ENCODE results near the gene RNF11. TPM values are rescaled to one million over a fixed set of nuclear protein-coding genes. Genes with fewer than 3 reads are reported as not detected.

RNF11 gene
- total RNA-seq, 1 experiment from 2014 or later = 82.1 TPM

DNA sequence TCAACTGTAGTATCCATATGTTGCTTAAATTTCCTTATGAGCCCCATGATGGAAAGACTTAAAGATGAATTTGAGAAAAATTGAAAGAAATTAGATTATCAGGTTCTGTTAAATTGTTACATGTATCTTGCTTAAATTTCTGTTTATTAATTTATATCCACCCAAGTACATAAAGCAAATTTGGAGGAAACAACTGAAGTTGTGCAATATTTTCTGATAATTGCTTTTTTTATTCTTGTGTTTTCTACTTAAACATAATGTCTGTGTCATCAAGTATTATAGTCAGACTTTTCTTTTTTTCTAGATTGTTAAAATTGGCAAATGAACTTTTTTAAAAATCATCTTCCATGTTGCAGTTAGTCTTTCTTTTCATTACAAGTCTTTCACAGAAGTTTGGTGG is 36.8 kb downstream of the RNF11 start:
- Mint-ChIP-seq H3K4me1 (ENCODE audit: low read depth, unreplicated experiment) (peaks cover 10% of the 10 kb centered on the region), H3K36me3 (ENCODE audit: insufficient read depth, unreplicated experiment) (peaks cover 5% of the 10 kb centered on the region), H3K4me3 (ENCODE audit: low read depth, unreplicated experiment) (no peak overlapping the region), H3K27me3 (ENCODE audit: unreplicated experiment) (no peaks in the 10 kb centered on the region), H3K27ac (ENCODE audit: unreplicated experiment) (no peak overlapping the region), H3K9me3 (ENCODE audit: low read depth, unreplicated experiment) (no peaks in the 10 kb centered on the region)
- DNase-seq = no peak
- BruUV-seq (replicated peaks) = no TSS peak
- CTCF ChIA-PET = interaction anchor here (0.6 kb wide), 1 partner anchor 240 kb away, joined by 8 read pairs; no protein-coding TSS in a partner anchor
- no peak for TF ChIP-seq CTCF (IDR thresholded peaks at IDR 0.05; ENCODE audit: unreplicated experiment)
- intact Hi-C loops (cut with micrococcal nuclease; ENCODE audit: unreplicated experiment) = no loop called here

DNA sequence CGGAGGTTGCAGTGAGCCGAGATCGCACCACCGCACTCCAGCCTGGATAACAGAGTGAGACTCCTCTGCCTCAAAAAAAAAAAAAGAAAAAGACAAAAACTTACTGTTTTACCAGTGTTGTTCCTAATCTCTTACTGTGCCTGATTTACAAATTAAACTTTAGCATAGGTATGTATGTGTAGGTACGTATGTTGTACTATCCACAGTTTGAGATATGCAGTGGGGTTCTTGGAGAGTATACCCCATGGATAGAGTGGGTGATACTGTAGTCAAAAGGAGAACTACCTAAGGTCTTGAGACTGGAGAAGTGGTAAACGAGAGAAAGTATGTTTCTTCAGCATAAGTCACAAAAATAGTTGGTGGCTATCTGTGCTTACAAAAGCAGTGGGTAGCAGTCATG is 38.6 kb downstream of the RNF11 start:
- Mint-ChIP-seq H3K27me3 (ENCODE audit: unreplicated experiment) (no peaks in the 10 kb centered on the region), H3K27ac (ENCODE audit: unreplicated experiment) (no peak overlapping the region), H3K4me1 (ENCODE audit: low read depth, unreplicated experiment) (no peaks in the 10 kb centered on the region), H3K36me3 (ENCODE audit: insufficient read depth, unreplicated experiment) (peaks cover 5% of the 10 kb centered on the region), H3K9me3 (ENCODE audit: low read depth, unreplicated experiment) (no peaks in the 10 kb centered on the region), H3K4me3 (ENCODE audit: low read depth, unreplicated experiment) (no peak overlapping the region)
- no peak for TF ChIP-seq CTCF (IDR thresholded peaks at IDR 0.05; ENCODE audit: unreplicated experiment)
- BruUV-seq (replicated peaks) = no TSS peak
- no peak for DNase-seq
- CTCF ChIA-PET = interaction anchor here (0.7 kb wide), 1 partner anchor 164 kb away, joined by 3 read pairs; no protein-coding TSS in a partner anchor
- intact Hi-C loops (cut with micrococcal nuclease; ENCODE audit: unreplicated experiment) = no loop called here

DNA sequence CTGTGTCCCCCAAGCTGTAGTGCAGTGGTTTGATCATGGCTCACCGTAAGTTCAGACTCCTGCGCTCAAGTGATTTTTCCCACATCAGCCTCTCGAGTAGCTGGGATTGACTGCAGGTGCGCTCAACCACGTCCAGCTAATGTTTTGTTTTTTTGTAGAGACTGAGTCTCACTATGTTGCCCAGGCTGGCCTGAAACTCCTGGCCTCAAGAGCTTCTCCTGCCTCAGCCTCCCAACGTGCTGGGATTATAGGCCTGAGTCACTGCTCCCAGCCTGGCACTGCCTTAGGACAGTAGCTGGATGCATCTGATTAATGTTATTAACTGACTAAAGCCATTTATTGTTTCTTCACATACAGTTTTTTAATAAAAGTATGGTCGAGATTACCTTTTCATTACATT is 40.2 kb downstream of the RNF11 start:
- H3K4me3 Mint-ChIP-seq (ENCODE audit: low read depth, unreplicated experiment) = no peak overlapping the region
- CTCF ChIA-PET = no interaction called here

DNA sequence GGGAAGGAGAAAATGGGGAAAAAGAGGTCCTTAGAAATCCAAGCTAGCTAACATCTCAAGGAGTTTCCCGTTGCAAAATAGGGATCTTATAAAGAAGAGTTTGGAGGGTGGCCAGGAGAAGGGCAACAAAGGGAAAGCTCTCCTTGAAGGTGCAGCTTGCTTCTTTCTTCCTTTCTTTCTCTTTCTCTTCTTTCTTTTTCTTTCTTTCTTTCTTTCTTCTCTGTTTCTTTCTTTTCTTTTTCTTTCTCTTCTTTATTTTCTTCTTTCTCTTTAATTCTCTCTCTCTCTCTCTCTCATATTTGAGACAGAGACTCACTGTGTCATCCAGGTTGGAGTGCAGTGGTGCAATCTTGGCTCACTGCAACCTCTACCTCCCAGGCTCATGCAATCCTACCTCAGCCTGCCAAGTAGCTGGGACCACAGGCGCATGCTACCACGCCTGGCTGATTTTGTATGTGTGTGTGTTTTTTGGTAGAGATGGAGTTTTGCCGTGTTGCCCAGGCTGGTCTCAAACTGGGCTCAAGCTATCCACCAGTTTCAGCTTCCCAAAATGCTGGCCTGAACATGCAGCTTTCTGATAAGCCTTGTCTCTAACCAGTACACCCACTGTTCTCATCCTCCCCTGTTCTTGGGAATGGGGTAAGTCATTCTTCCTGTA is 44.4 kb downstream of the RNF11 start:
- no peak overlapping the region for H3K27ac Mint-ChIP-seq (ENCODE audit: unreplicated experiment)
- CTCF ChIA-PET = no interaction called here
- H3K27me3 Mint-ChIP-seq (ENCODE audit: unreplicated experiment) = no peaks in the 10 kb centered on the region
- no peak for TF ChIP-seq CTCF (IDR thresholded peaks at IDR 0.05; ENCODE audit: unreplicated experiment)
- H3K9me3 Mint-ChIP-seq (ENCODE audit: low read depth, unreplicated experiment) = no peaks in the 10 kb centered on the region
- H3K4me1 Mint-ChIP-seq (ENCODE audit: low read depth, unreplicated experiment) = peaks cover 16% of the 10 kb centered on the region
- H3K4me3 Mint-ChIP-seq (ENCODE audit: low read depth, unreplicated experiment) = no peak overlapping the region
- intact Hi-C loops (cut with micrococcal nuclease; ENCODE audit: unreplicated experiment) = no loop called here
- no TSS peak for BruUV-seq (replicated peaks)
- peaks cover 5% of the 10 kb centered on the region for H3K36me3 Mint-ChIP-seq (ENCODE audit: insufficient read depth, unreplicated experiment)
- no peak for DNase-seq

More for the DNA sequence above, 40.2 kb downstream of the RNF11 start:
- Mint-ChIP-seq H3K27ac (ENCODE audit: unreplicated experiment) (no peak overlapping the region), H3K4me1 (ENCODE audit: low read depth, unreplicated experiment) (no peaks in the 10 kb centered on the region), H3K27me3 (ENCODE audit: unreplicated experiment) (no peaks in the 10 kb centered on the region), H3K36me3 (ENCODE audit: insufficient read depth, unreplicated experiment) (peaks cover 5% of the 10 kb centered on the region), H3K9me3 (ENCODE audit: low read depth, unreplicated experiment) (no peaks in the 10 kb centered on the region)
- BruUV-seq (replicated peaks) = no TSS peak
- intact Hi-C loops (cut with micrococcal nuclease; ENCODE audit: unreplicated experiment) = no loop called here
- no peak for DNase-seq
- no peak for TF ChIP-seq CTCF (IDR thresholded peaks at IDR 0.05; ENCODE audit: unreplicated experiment)
